Stimulated activated naive CD8-positive, alpha-beta T cell treated with anti-CD3 and anti-CD28 coated beads, Interleukin-15, Interleukin-2, amounts not matched to agents 100 U/mL and 50 U/mL, for 24 hours (primary cell): ENCODE results near the gene PABPN1L.
"Not testable (repeated sequence)": the region's sequence is repeated elsewhere in the genome, so short reads cannot be mapped to it uniquely, and the experiment has no call there.

Experiments
- ATAC-seq: fragments of 150-1000 bp; cut with Tn5 transposase; one replicate; pipeline ENCODE4 v1.10.0; 2021
- DNase-seq: peaks from one replicate; pipeline ENCODE4 v3.0.0; 2021

PABPN1L gene

DNA sequence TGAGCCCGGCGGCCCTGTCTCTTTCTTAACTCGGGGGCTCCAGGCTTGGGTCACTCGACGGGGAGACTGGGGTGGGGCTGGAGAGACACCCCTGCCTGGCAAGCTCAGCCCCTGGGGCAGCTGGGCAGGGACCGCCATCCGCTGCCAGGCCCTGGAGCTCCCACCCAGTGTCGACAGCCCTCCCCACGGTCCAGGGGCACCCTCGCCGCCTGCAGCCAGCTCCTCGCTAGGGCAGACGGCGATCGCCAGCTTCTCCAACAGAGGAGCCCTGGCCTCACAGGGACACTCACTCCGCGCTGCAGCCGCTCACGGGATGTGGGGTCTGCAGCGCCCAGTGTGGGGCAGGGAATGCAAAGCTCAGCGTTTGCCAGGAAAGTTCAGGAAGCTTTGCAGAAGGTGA, 38.7 kb downstream of the PABPN1L start:
- DNase-seq (no peak), ATAC-seq (no peak)

DNA sequence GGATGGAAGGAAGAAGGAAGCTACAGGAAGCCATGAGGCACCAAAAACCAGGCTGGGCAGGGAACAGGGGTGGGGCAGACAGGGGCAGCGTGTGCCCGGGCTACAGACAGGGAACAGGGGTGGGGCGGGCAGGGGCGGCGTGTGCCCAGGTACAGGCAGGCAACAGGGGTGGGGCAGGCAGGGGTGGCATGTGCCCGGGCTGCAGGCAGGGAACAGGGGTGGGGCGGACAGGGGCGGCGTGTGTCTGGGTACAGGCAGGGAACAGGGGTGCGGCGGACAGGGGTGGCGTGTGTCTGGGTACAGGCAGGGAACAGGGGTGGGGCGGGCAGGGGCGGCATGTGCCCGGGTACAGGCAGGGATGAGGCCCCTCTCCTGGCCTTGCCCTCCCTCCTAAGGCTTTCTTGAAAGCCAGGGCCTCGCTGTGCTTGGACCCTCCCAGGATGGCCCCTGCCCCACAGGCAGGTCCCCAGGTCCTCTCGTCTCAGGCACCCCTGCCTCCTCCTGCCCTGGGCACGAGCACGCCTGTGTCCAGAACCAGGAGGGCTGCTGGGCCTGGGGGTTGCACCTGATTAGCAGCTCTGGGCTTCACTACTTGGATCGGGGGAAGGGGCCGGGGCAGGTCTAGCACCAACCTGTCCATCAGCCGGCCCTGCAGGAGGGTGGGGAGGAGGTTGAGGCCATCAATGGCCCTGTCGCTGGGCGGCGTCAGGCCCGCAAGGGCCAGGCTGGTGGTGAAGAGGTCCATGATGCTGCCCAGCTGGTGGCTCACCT, 40.2 kb downstream of the PABPN1L start:
- DNase-seq (no peak), ATAC-seq (no peak)

DNA sequence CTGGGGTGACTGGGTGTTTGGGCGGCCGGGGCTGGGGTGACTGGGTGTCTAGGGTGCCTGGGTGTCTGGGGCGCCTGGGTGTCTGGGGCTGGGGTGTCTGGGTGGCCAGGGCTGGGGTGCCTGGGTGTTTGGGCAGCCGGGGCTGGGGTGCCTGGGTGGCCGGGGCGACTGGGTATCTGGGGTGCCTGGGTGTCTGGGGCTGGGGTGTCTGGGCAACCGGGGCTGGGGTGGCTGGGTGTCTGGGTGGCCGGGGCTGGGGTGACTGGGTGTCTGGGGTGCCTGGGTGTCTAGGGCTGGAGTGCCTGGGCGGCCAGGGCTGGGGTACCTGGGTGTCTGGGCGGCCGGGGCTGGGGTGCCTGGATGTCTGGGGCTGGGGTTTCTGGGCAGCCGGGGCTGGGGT, 41.3 kb downstream of the PABPN1L start:
- DNase-seq (no peak), ATAC-seq (no peak)

DNA sequence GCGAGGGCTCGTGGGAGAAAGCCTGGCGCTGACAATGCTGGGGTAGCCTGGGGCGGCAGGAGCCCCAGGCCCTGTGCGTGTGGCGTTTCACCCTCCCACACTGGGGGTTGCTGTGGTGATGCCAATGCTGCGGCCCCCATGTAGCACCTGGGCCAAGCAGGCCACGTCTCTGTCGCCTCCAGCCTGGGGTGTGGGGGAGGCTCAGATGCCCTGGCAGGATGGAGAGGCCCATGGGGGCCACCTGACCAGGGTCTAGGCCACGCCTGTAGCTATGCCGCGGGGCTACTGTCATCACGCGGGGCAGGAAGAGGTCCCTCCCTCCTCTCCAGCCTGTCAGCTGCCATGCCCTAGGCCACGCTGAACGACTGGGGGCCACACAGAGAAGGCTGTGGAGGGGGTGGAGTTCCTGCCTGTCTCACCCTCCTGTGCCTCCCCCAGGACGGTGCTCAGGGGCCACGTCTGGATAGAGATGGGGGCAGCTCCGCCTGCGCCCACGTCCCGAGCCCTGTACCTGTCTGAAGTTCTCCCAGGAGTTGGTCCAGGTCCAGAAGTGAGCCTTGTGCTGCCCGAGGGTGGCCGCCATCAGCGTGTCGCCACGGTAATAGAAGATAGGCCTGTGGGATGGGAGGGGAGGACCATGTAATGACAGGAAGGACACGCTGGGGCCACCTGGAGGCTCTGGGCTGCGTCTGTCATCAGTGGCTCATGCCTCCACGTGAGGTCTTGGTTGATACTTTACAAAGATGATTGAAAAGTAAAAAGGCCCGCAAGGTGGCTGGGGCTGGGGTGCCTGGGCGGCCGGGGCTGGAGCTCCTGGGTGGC, 42.0 kb downstream of the PABPN1L start:
- DNase-seq (no peak), ATAC-seq (no peak)

DNA sequence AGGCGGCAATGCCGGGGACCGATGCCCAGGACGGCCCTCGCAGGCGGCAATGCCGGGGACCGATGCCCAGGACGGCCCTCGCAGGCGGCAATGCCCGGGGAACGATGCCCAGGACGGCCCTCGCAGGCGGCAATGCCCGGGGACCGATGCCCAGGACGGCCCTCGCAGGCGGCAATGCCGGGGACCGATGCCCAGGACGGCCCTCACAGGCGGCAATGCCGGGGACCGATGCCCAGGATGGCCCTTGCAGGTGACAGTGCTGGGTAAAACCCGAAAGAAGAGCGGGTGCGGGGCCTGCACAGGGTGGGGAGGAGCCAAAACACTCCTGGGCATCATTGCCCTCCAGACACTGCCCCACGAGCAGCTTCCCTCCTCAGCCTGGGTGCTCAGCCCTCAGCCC, 42.8 kb downstream of the PABPN1L start:
- DNase-seq, ATAC-seq: not testable (repeated sequence)

DNA sequence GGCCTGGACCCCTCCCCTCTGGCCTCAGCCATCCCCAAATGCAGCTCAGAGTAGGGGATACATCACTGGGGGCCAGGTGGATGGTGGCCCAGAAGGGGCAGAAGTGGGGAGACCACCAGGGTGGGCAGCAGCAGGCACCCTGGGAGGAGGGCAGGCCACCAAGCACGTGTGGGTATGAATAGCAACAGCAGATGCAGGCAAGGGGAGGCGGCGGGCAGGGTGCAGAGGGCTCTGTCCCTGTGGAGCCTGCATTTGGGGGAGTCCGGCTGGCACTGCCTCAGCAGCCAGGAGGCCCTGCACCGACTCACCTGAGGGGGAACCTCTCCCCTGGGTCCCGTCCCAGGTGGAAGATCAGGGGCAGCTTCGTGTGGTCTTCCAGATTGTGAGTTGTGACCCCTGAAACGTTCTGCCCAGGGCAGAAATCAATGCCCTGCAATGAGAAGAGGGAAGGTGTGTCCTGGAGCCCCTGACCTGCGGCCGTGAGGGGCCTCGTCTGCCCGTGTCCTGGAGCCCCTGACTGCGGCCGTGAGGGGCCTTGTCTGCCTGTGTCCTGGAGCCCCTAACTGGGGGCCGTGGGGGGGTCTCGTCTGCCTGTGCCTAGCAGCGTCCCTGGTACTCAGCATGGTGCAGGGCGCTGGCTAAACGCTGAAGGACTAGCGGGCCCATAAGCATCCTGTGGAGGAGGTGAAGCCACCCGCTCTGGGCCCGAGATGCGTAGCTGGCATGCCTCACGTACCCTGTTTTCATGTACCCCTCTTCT, 44.0 kb downstream of the PABPN1L start:
- DNase-seq = no peak
- no peak for ATAC-seq

DNA sequence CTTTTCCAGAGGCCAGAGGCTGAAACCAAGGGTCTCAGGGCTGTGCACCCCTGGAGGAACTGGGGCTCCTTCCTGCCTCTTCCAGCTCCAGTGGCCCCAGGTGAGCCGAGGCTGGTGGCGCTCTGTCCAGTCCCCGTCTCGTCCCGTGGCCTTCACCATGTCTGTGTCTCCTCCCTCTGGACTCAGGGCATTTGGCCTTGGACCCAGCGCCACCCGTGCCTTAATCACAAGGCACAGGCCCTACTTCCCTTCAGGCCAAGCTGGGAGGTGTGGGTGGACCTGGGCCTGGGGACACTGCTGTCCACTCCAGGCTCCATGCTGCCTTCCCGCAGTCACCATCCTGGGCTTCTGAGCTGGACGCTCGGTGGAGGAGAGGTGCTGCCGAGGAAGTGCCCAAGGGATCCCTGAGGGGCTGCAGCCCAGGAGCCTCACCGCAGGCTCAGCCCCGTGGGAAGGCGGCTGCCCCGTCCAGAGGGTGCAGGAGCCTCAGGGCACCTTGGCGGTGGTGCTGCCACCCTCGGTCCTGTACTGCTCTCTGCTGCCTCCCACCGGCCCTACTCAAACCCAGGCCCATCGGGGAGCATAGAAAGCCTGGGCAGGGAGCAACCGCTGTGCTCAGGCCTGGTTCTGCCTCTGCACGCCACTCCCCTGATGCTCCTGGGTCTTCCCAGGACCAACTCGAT, 45.2 kb downstream of the PABPN1L start:
- ATAC-seq = no peak

DNA sequence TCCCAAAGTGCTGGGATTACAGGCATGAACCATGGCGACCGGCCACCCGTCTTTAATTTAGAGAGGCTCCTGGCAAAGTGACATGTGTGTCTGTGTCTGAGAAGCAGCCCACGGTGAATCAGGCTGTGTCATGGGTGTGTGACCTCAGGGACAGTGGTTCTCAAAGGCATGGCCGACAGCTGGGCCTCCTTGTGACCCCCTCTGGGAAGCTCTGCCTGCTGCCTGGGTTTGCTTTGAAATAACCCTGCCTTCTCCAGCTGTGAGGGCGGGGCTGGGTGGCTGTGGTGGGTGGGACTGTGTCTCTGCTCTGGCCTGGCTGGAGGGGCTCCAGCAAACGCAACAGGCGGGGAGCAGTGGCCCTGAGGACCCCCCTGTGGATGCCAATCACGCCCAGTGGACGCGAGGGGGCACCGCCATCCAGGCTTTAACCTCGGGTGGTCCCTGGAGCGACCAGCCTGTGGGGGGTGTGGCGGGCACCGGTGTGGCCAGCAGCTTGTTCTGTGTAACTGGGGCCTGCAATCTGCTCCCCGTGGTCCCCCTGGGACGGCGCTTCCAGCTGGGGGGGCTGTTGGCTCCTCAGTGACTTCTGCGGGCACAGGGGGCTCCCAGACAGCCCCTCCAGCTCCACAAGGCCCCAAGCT, 46.0 kb downstream of the PABPN1L start:
- ATAC-seq = no peak
- DNase-seq = no peak

More for the DNA sequence above, 45.2 kb downstream of the PABPN1L start:
- DNase-seq = no peak

DNA sequence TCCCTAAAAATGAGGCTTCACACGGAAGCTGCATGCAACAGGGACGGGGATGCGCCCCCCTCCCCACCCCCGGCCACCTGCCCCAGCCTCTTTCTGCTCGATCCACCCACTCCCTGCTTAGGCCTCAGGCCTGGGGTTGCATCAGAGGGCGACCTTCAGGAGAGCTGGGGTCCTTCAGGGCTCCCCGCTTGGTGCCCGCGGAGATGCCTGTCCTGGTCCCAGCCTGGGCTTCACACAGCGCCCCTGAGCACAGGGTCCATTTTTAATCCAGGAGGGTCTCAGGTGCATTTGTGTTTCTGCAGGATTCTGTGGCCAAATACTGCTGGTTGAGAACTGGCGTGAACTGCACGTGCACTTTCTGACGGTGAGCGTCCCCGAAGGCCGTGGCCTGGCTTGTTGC, 47.3 kb downstream of the PABPN1L start:
- ATAC-seq = no peak
- DNase-seq = no peak

DNA sequence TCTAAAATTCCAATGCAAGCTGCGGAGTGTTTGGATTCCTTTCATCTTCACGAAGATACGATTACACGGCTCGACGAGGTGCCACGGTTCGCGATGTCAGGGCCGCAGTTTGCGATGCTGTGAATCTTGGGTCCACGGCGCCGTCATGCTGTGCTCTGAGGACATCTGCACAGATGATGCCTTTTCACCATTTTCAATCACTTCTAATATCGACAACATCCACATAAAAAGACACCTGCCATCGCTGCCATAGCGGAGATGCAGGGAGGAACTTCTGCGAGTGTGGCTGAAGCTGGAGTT, 47.9 kb downstream of the PABPN1L start:
- ATAC-seq (no peak), DNase-seq (no peak)

DNA sequence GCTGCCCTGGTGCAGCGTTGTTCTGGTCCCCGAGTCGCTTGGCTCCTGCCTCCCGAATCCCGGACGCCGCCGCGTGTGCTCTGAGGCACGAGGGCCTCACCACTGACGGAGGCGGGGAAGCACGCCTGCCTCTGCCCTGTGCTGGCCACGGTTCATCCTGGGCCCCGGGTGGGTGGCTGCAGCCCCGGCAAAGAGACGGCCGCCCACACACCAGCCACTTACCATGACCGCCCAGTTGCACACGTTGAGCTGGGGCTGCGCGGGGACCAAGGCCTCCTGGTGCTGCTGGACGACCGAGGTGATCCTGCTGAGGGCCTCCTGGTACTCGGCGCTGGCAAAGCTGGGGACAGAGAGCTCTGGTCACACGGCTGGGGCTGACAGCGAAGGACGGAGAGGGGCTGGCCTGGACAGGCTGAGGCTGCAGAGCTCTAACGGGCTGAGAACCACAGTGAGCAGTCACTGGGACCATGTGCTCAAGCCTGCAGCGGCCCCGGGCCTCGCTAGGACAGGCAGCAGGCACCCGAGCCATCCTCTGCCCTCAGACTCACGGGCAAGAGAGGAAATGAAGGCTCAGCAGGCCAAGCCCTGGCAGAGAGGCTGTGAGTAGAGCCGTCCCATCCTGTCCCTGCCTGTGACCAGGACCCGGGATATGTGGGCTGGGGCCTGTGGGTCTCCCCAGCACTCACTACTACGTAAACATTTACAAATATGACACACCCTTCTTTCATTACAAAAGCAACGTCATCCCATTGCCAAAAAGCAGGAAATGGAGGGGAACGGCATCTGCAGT, 48.5 kb downstream of the PABPN1L start:
- DNase-seq = no peak
- ATAC-seq = no peak

DNA sequence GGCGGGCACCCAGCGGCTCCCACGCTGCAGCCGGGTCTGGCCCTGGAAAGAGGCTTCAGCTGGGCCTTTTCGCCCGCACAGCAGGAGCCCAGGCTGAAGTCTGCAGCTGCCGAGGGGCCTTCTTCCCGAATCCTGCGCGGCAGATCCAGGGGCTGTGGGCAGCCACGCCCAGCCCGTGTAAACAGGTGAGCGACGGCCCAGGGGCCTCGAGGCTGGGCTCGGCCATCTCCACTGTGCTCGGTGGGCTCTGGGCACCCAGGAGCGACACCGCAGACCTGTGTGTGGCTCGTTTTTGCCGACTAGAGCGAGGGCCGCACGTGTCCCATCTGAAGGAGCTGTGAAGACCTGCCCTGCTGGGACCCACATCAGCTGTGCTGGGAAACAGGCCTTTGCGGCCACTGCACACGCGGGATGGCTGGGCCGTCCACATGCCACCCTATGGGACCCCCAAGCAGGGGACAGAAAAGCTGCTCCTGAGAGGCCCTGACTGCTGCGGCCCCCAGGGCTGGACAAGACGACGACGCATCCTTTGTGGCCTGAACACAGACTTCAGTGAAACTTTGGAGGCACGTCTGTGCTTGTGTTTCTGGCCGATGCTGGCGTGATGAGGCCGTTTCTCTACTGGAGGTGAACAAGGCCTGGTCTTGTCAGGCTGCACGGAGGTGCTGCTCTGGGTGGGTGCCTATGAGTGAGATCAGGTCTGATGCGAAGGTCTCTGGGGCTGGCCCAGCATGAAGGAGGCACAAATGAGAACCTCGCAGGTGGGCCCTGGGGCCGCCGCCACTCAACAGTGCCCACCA, 49.5 kb downstream of the PABPN1L start:
- DNase-seq = no peak
- ATAC-seq = no peak

DNA sequence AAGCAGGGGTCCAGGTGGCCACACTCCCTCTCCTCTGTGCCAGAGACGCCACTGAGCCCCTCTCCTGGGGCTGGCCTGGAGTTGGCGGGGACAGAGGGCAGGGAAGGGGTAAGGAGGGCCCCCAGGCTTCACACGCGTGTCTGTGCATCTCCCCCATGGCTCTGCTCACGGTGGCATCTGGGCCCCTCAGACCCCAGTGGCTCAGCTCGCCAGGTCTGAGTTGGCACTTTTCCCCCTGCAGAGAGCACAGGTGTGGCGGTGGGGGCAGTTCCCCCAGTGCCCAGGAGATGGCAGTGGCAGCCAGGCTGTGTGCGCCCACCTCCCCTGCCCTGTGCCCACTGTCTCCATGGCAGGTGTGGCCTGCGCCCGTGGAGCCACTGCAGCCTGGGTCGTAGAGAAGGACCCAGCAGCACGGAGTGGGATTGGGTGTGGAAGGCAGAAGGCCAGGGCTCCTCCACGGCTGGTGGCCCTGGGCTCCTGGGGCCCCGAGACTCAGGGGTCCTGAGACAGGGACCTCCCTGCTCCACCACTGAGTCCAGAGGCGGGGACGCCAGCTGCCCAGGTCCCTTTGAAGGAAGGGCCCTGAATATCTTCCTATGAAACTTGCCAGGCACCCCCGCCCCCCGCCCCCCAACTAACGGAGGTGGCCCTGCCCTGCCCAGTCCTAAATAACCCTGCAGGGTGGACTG, 50.4 kb downstream of the PABPN1L start:
- peak; percentile 12 for ATAC-seq
- DNase-seq = peak; percentile 77

DNA sequence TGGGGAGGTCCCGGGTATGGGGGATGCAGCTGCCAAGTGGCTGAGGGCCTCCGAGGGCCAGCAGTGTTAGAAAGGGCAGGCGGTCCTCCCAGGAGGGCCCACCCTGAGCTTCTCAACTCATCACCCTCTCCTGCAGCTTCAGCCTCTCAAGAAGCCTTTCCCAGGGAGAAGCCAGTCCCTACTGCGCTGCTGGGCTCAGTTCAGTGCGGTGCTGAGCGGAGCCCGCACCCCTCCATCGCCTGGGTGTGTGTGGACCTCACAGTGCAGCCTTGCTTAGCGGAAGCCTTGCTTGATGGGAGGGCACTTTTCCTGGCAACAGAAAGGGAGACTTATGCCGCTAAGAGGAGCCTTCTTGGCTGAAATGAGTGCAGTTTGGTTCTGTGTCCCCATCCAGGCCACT, 51.2 kb downstream of the PABPN1L start:
- no peak for DNase-seq
- ATAC-seq = no peak

DNA sequence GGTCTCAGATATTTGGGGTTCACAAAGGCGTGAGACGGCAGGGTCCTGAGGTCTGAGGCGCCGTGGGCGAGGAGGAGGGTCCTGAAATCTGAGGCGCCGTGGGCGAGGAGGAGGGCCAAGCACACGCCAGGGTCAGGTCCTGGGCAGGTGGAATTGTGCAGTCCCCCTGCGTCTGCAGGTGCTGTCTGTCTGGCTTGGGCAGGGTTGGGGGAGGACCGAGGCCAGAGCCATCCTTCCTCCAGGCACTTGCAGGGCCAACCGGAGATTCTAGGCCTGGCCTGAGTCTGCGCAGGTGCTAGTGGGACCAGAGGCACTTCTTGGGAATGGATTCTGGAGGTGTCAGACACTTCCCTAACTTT, 52.3 kb downstream of the PABPN1L start:
- ATAC-seq (no peak), DNase-seq (no peak)
